ENCODE results near the gene PCCB. TPM values are rescaled to one million over a fixed set of nuclear protein-coding genes. Genes with fewer than 3 reads are reported as not detected.

PCCB gene
- polyA plus RNA-seq, 1 donor from 2014 or later: 18.3 TPM

- H3K9ac ChIP-seq (ENCODE audit: low read length): no peak overlapping the region
- H3F3A ChIP-seq (ENCODE audit: insufficient read depth, low read length, poor library complexity, severe bottlenecking): peaks cover under 1% of the 10 kb centered on the region
- no peaks in the 10 kb centered on the region for H3K9me2 ChIP-seq (ENCODE audit: insufficient read depth, low read length)
- no peaks in the 10 kb centered on the region for H4K20me1 ChIP-seq (ENCODE audit: insufficient read depth)
- no peak overlapping the region for H3K4me3 ChIP-seq (ENCODE audit: low read length)
- H3K27me3 ChIP-seq (ENCODE audit: insufficient read depth, low read depth, low read length): no peaks in the 10 kb centered on the region
- peaks cover 13% of the 10 kb centered on the region for H3K79me2 ChIP-seq (replicated peaks; ENCODE audit: insufficient read depth, low read length)
- no peak overlapping the region for H2AFZ ChIP-seq (ENCODE audit: low read depth, low read length)
- TF ChIP-seq TAF1 (IDR thresholded peaks at IDR 0.05; ENCODE audit: low read depth) (no peak), CTCF (IDR thresholded peaks at IDR 0.05; ENCODE audit: poor library complexity, severe bottlenecking) (no peak), EP300 (conservative IDR thresholded peaks at IDR 0.05; ENCODE audit: poor library complexity, severe bottlenecking) (no peak), POLR2AphosphoS5 (IDR thresholded peaks at IDR 0.05) (no peak), RAD21 (conservative IDR thresholded peaks at IDR 0.05) (no peak), SMC3 (conservative IDR thresholded peaks at IDR 0.05; ENCODE audit: poor library complexity) (no peak), REST (IDR thresholded peaks at IDR 0.05; ENCODE audit: borderline replicate concordance) (no peak), EZH2 (IDR thresholded peaks at IDR 0.05; ENCODE audit: borderline replicate concordance, insufficient read depth, low read length, poor library complexity, severe bottlenecking) (no peak), MXI1 (conservative IDR thresholded peaks at IDR 0.05; ENCODE audit: poor library complexity, severe bottlenecking) (no peak)
- H3K4me2 ChIP-seq (ENCODE audit: low read length): no peak overlapping the region
- no peak overlapping the region for H3K27ac ChIP-seq (ENCODE audit: low read length)
- H3K9me3 ChIP-seq (ENCODE audit: low read length): no peaks in the 10 kb centered on the region
- H3K36me3 ChIP-seq (ENCODE audit: insufficient read depth, low read length): no peaks in the 10 kb centered on the region
These were observed 5.7 kb downstream of the PCCB start for GRCh38 chr3:136255672-136256406.

GRCh38 chr3:136258199-136258598, 8.1 kb downstream of the PCCB start:
- no peaks in the 10 kb centered on the region for H4K20me1 ChIP-seq (ENCODE audit: insufficient read depth)
- no peak overlapping the region for H3K4me3 ChIP-seq (ENCODE audit: low read length)
- TF ChIP-seq RAD21 (conservative IDR thresholded peaks at IDR 0.05) (no peak), POLR2AphosphoS5 (IDR thresholded peaks at IDR 0.05) (no peak), EP300 (conservative IDR thresholded peaks at IDR 0.05; ENCODE audit: poor library complexity, severe bottlenecking) (no peak), MXI1 (conservative IDR thresholded peaks at IDR 0.05; ENCODE audit: poor library complexity, severe bottlenecking) (no peak), REST (IDR thresholded peaks at IDR 0.05; ENCODE audit: borderline replicate concordance) (no peak), EZH2 (IDR thresholded peaks at IDR 0.05; ENCODE audit: borderline replicate concordance, insufficient read depth, low read length, poor library complexity, severe bottlenecking) (no peak), TAF1 (IDR thresholded peaks at IDR 0.05; ENCODE audit: low read depth) (no peak), SMC3 (conservative IDR thresholded peaks at IDR 0.05; ENCODE audit: poor library complexity) (no peak), CTCF (IDR thresholded peaks at IDR 0.05; ENCODE audit: poor library complexity, severe bottlenecking) (no peak)
- H3K9ac ChIP-seq (ENCODE audit: low read length): no peak overlapping the region
- no peak overlapping the region for H3K4me2 ChIP-seq (ENCODE audit: low read length)
- H3K9me2 ChIP-seq (ENCODE audit: insufficient read depth, low read length): no peaks in the 10 kb centered on the region
- no peaks in the 10 kb centered on the region for H3K27me3 ChIP-seq (ENCODE audit: insufficient read depth, low read depth, low read length)
- H2AFZ ChIP-seq (ENCODE audit: low read depth, low read length): no peak overlapping the region
- no peaks in the 10 kb centered on the region for H3F3A ChIP-seq (ENCODE audit: insufficient read depth, low read length, poor library complexity, severe bottlenecking)
- no peak overlapping the region for H3K27ac ChIP-seq (ENCODE audit: low read length)
- H3K9me3 ChIP-seq (ENCODE audit: low read length): no peaks in the 10 kb centered on the region
- peaks cover 11% of the 10 kb centered on the region for H3K36me3 ChIP-seq (ENCODE audit: insufficient read depth, low read length)
- H3K79me2 ChIP-seq (replicated peaks; ENCODE audit: insufficient read depth, low read length): no peaks in the 10 kb centered on the region
